GM21367 (cell line): ENCODE data around the gene TIAM2.

ENCODE experiments used
- ATAC-seq: cut with Tn5 transposase; IDR thresholded peaks from one replicate; pipeline ENCODE4 v1.9.1; 2021; ENCODE audit not compliant: unreplicated experiment

TIAM2 gene

DNA sequence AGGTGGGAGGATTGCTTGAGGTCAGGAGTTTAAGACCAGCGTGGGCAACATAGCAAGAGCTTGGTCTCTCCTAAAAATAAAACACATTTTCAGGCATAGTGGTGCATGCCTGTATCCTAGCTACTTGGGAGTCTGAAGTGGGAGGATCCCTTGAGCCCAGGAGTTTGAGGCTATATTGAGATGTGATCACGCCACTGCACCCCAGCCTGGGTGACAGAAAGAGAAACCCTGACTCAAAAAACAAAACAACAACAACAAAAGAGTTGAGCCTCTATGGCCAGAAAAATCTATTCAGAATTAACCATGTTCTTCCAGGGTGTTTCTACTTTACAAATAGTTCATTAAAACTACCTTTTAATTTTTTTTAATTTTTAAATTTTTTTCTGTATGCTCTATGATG lies 60.6 kb downstream of the TIAM2 start:
- ATAC-seq, result no peak

DNA sequence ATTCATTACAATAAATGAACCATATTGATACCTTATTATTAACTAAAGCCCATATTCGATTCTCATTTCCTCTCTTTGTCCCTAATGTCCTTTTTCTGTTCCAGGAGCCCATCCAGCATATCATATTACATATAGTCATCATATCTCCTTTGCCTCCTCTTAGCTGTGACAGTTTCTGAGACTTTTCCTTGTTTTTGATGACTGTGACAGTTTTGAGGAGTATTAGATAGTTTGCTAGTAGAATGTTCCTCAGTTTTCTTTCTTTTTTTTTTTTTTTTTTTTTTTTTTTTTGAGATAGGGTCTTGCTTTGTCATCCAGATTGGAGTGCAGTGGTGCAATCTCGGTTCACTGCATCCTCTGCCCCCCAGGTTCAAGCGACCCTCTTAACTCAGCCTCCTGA lies 61.6 kb downstream of the TIAM2 start:
- ATAC-seq, result no peak

DNA sequence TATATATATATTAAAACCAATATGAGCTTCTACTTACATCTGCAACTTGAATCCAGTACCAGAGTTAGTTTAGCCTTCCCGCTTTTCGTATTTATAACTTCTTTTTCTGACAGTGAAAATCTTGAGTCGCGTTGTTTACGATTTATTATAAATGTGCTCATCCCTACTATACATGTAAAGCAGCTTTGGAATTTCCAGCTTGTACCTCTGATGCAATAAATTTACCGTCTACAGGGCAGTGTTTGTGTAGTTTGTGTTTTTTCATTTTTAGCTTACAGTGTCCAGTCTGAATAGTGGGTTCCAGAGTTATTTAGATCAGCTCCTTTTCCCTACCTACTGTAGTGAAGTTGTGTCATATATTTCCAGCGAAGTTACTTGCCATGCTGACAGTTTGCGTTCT lies 66.3 kb downstream of the TIAM2 start:
- ATAC-seq, result no peak

DNA sequence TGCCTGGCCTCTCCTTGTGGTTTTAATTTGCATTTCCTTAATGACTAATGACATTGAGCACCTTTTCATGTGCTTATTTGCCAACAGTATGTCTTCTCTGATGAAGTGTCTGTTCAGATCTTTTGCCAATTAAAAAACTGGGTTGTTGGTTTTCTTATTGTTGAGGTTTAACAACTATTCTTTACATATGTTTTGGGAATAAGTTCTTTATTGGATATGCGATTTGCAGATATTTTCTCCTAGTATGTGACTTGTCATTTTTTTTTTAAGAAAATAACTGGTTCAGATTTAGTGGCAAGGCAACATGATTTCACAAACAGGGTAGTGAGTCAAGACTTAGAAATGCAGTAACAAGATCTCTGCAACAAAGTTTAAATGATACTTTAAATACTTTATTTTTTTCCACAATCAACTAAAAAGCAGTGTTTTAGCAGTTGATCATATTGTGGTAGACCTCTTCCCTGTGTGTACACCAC lies 67.8 kb downstream of the TIAM2 start:
- no peak for ATAC-seq

DNA sequence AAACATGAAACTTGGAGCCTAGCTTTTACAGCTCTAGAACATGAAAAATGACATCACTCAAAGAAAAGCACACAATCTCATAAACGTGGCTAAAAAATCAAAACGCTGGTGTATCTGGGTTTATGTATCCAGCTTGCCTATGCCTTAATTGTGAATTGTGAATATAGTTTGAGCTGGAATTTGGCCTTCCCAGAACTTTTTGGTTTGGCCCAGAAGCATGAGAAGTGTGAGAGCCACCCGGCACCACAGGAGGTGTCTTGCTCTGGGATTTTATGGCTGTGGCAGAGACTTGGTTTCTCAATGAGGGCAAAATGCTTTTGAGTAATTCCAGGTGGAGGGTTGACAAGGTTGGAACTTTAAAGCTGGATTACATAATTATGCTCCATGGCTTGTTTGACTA lies 69.2 kb downstream of the TIAM2 start:
- no peak for ATAC-seq

DNA sequence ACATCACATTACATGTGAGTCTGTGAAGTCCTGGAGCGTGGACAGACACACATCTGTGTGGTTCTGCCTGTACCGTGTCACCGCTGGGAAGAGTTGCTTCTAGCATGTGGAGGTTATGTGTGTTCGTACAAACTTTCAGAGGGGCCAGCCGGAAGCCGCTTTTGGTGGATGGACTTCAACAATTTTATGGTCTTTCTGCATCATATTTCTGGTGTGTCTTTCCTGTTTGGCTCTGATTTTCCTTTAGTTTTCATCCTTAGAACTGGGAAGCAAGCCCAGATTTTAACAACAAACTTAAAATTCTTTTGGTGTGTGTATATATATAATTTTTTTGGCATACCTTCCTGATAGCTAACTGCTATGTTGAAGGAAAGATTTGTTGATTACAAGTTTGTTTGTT lies 71.2 kb downstream of the TIAM2 start:
- no peak for ATAC-seq

DNA sequence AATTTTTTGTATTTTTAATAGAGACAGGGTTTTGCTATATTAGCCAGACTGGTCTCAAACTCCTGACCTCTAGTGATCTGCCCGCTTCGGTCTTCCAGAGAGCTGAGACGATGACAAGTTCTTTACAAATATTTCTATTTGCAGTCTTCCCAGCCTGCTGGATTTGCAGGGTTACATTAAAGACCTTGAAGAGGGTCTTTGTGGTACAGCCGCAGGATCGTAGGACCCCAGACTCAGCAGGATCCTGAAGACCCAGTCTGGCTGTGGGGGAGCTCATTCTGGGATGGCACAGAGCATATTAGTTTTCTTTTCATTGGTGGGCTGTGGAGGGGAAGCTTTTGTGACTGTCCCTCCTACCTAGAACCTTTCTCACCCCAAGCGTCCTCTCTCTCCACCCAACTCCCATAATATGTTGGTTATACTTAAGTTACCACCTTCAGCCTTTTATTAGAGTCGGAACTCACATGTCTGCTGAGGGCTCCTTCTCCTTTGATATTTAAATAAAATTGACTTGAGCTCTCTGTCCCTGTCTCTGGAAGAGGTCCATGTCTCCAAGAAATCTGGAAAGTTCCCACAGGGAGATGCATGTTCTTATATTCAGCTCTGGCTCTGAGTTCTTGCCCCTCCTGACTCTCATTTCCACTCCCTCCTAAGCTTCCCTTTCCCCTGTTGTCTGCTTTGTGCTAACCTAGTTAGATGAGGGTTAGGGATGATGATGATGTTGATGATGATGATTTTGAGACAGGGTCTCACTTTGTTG lies 72.0 kb downstream of the TIAM2 start:
- ATAC-seq, result no peak

DNA sequence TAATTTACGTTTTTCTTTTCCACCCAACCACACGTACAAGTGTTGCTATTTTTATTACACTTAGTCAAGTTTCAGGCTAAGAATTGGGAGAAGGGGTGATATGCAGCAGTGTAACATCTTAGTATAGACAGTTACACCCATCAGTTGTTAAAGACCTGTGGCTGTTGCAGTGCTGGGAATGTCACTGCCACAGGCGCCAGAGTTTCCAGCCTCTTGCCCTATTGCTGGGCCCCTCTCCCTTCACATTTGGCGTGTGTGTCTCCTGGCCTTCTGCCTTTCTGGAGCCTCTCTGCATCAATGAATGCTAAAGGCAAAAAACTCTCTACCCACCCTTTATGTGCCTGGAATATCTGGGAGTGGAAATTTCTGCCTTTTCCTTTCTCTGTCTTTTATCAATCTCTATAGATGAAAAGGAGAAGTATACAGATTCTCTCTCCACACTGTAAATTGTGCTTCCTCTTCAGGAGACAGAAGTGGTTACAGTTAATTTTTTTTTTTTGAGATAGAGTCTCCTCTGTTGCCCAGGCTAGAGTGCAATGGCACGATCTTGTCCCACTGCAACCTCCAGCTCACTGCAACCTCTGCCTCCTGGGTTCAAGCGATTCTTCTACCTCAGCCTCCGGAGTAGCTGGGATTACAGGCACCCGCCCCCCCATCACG lies 73.0 kb downstream of the TIAM2 start:
- no peak for ATAC-seq

DNA sequence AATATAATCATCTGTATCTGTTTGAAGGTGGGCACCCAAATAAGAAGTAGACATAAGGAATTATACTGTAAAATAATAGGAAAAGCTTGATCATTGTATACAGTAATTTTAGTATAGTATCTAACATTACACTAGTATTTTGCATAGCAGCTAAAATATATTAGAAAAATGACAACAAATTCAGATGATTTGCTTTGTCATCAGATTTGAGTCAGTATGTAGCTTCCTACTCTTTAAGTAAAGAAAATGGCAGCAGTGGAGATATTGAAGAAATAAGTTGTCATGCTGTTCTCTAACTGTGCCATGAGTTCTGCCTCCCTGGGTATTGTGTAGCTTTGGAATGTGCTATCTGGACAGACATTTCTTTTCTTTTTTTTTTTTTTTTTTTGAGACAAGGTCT lies 74.4 kb downstream of the TIAM2 start:
- no peak for ATAC-seq

DNA sequence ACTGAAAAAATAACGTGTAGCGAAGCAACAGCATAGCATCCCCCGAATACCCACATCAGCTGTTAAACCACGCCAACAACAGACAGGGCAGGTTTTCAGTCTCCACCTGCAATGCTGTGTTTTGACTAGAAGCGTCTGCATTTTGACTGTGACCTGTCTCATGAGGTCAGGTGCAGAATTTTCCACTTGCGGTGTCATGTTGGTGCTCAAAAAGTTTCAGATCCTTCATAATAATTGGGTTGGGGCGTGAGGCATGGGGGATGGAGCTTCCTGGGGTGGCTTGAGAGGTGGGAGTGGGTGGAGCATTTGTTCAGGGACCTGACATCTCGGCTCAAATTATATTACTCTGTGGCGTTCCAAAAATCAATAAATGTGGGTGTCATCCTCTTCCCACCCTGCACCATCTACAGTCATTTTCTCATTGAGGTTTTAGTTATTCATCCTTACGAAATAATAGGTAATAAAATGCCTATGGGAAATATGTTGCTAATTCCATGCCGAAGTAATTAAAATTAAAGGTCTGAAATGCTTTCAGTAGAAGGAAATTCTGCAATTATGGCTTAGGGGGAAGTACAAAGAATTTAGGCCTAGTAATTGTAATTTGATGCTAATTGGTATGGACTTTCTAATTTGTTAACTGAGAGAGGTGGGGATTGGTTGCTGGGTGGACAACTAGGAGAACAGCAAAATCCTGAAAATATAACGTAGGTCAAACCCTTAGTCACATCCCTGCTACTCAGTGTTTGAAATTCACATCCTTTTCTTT lies 81.0 kb downstream of the TIAM2 start:
- no peak for ATAC-seq

DNA sequence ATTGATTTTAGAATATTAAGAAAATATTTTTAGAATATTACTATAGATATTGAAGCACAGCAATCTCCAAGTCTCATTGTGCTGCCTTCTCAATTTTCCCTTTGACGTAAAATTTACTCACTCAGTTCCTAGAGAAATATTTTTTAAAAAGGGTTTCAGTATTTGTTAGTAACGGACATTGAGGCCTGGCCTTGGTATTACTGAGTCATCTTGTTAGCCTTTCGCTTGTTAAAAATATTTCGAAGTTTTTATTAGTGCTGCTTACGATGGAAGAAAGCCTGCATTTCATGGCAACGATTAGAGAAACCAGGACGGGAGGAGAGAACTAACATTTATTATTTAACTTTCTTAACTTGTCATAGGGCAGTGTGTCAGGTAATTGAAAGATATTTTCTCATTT lies 82.2 kb downstream of the TIAM2 start:
- no peak for ATAC-seq

DNA sequence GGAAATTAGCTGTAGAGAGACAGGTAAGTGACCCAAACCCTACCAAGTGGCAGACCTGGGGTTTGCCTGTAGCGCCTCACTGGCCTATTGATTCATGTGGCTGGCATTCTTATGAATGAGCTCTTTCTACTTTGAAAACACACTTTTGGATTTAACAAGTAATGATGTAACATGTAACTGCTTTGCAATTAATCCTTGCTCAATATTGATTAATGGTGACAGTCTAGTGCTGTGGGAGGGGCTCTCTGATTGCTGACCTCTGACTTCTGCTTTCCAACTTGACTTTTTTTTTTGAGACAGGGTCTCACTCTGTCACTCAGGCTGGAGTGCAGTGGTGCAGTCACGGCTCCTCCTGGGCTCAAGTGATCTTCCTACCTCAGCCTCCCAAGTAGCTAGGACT lies 82.7 kb downstream of the TIAM2 start:
- ATAC-seq, result no peak

DNA sequence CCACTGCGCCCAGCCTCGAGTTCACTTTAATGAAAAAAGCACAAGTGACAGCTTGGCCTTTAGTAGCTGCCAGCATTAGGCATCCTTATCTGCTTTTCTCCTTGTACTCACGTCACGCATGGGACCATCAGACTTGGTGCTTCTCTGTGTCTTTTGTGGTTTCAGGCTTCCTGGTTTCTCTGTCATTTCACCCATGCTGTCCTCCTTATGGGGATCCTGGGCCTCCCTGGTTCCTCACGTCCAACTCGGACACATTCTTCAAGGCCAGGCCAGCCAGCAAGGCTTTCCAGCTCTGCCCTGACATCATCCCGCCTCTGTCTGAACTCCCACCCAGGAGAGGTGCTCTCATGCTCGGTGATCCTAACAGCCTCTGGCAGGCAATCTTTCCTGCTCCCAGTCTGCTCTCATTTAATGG lies 83.2 kb downstream of the TIAM2 start:
- no peak for ATAC-seq

DNA sequence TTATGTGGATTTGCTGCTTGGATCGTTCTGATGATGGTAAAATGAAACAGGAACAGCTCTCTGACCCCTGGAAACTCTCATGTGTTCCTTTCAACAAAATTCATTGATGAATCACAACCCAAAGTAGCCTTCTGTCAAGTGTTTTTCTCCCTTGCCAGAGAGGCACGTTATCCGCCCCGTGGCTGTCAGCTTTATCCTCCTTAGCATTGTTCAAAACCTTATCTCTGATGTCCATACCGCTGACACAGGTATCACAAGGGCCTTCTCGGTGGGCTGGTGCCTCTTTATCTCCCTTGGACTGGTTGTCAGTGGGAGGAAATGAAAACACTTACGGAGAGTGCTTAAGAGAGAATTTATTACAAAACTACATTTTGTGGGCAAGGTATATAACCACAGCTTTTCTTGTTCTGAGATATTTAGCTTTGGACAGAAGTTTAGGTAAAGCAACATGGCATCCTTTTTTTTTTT lies 84.9 kb downstream of the TIAM2 start:
- no peak for ATAC-seq

DNA sequence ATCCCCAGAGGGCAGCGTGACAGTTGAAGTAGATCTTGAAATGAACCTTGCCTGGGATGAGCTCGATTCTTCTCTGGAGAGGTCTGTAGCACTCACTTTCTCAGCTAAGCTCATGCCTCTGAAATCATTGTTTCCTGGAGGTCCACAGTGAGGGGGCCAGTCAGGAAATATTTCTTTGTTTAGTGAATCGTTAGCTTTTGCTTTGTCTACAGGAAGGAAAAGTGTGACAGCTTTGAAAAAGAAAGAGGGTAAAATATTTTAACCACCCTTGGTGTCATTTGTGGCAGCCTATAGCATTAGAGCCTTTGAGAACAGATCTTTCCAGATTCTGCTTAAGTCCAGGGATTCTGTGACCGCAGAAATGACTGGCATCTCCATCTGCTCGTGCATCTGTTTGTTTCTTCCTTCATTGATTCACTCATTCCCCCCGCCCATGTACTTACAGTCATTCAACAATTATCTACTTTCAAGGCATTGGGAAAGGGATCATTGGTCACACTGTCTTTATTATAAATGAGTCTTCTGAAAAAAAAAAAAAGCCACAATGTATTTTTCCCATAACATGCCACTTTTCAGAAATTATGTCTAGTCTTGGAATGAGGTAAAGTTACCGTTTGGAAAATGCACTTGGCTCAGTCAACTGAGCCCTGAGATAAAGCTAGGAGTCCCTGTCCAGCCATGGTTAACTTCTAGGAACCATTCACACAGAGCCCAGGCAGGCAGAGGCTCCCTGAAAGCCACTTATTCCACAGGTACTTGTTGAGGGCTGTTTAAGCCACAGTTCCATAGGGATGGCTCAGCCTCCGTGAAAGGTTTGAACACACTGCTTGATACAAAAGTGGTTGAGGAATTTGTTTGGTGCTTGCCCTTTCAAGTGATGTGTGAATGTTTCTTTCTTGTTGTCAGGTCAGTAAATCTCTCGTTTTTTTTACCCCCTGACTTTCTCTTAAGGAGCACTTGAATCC lies 86.0 kb downstream of the TIAM2 start:
- ATAC-seq, result no peak

DNA sequence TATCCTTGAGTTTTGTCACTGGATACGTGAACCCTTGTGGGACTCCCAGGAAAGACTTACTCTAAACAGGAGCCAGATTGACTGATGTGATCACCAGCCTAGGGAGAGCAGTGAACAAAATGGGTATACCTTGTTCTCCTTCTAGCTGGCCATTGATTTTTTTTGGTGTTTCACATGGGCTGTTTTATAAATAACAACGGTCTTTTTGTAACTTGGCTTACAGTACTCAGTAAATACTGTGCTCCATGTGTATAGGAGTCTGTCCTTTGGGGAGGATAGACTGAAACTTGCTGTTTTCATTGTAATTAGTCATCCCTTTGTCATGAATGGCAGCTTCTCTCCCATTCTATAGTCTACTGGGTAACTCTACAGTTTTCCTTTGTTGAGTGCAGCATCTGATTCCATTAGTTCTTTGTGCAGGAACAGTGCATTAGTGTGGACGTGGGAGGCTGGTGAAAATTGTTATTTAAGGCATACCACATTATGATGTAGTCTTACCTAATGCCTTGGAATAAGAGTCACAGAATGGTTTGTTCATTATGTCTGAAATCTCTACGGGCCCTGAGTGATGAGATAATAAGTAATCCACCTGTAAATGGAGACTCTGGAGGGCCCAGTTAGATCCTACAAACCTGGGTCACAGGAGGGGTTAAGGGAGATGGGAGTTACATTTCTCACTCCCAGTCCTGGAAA lies 89.5 kb downstream of the TIAM2 start:
- ATAC-seq, result no peak

DNA sequence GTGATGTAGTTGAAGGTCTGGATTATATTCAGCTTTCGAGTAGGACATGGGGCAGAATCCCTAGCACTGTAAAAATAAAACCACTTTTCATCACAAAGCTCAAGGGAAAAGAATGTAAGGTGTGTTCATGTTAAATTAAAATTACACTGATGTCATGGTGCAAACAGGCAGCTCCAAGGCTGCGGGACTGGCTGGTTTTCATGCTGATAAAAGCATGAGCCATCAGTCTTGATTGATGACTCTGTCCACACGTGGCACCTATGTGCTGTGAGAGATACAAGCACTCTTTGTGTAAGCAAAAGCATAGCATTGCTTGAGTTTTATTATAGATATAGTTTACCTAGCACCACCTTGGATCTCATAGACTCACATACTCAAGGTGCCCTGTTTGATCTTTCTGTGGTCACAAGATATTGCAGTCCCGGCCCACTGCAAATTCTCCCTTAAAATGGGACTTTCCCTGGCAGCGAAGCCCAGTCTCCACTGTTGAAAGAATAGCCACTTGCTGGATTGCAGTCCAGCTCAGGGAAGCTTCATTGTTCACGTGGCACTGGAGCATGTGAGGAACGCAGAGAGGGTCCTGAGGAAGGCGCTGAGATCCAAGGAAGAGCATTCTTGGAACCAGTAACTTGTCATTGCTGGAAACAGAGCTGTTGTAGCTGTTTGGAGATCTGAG lies 90.6 kb downstream of the TIAM2 start:
- ATAC-seq, result no peak

DNA sequence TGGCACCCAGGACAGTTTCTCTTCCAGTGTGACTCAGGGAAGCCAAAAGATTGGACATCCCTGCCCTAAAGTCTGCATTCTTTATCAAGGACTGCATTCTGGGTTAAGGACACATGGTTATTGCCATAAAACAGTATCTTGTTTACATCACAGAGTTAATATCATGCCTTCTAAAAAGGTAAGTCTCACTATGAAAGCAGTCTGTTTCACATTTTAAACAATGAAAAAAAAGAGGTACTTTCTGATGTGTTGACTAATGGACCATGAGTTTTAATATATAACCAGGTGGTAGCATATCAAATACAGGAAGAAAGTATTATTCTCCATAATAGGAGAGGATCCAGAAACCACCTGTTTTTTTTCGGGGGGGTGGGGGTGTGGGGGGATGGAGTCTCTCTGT lies 93.7 kb downstream of the TIAM2 start:
- no peak for ATAC-seq

DNA sequence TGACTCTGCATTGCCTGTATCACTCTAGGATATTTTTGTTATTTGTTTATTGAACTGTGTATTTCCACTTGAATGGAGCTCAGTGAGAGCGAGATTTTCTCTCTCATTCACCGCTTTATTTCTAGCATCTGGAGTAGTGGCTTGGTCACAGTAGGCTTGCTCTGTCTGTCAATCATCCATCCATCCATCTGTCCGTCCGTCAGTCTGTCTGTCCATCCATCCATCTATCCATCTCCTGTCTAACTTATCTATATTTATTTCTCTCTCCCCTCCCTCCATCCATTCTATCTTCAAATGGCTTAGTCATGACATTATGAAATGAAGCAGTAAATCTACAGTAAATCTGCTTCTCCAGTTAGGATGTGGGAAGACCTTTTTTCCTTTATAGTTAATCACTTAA lies 94.6 kb downstream of the TIAM2 start:
- no peak for ATAC-seq

DNA sequence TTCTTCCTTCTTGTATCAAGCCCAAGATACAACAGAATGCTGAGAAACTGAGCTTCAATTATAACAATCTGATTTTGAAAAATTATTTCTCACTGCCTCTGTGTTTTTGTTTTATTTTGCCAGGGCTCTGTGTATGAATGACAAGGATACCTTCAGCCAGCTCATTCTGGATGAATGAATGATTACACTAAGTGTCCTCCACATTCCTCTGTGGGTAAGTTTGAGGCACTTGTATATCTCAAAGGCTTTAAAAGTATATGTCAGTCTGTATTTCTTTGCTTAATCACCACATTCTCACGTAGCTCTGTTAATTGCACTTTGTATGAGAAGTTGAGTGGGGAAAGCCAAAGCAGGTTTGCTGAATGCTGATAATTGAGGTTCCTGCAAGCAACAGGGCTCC lies 95.1 kb downstream of the TIAM2 start:
- no peak for ATAC-seq
